Sigmoid colon (tissue), 3 donors: ENCODE measurements around the gene GSTCD.

Experiments used
- POLR2A ChIP-seq, 2 donors: fragments of 450-650 bp; IDR thresholded peaks; one replicate each; pipeline ENCODE4 v1.6.1; 2016; ENCODE audit warnings: antibody characterized with exemption in 2 of 2, mild to moderate bottlenecking in 2 of 2, moderate library complexity in 2 of 2
- TF ChIP-seq, protein P1 (sequence below), 4 experiments: fragments of 450-650 bp in 3 of 4; fragments of 200-600 bp in 1 of 4; IDR thresholded peaks; one replicate each; pipeline ENCODE4 v1.5.1; 2016 to 2019; ENCODE audit warnings: antibody characterized with exemption in 4 of 4, mild to moderate bottlenecking in 3 of 4, moderate library complexity in 2 of 4

DNA sequence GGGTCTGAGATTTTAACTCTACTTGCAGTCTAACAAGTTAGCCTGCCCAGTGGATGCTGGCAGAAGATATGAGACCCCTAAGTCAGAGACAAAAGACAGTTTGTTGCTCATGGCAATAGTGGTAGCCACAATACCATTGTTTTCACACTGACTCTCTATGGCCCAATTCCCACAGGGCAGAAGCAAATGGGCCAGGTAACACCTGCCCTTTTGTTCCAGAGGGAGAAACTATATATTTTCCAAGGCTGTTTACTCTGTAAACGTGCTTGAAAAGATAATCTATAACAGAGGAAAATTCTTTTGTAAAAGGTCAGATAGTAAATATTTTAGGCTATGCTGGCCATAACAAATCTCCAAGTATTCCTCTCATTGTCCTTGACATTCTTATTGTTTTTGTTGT lies 129.5 kb downstream of the GSTCD start:
- TF ChIP-seq, protein P1, sequence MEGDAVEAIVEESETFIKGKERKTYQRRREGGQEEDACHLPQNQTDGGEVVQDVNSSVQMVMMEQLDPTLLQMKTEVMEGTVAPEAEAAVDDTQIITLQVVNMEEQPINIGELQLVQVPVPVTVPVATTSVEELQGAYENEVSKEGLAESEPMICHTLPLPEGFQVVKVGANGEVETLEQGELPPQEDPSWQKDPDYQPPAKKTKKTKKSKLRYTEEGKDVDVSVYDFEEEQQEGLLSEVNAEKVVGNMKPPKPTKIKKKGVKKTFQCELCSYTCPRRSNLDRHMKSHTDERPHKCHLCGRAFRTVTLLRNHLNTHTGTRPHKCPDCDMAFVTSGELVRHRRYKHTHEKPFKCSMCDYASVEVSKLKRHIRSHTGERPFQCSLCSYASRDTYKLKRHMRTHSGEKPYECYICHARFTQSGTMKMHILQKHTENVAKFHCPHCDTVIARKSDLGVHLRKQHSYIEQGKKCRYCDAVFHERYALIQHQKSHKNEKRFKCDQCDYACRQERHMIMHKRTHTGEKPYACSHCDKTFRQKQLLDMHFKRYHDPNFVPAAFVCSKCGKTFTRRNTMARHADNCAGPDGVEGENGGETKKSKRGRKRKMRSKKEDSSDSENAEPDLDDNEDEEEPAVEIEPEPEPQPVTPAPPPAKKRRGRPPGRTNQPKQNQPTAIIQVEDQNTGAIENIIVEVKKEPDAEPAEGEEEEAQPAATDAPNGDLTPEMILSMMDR (IDR thresholded peaks at IDR 0.05), result no peak
- no peak for TF ChIP-seq POLR2A (IDR thresholded peaks at IDR 0.05)
